HG03354 (cell line): ENCODE data around the gene CAND2.
A peak's percentile ranks its signal among the peaks of the same experiment; 100 is the strongest.
"Not testable (repeated sequence)": the region's sequence is repeated elsewhere in the genome, so short reads cannot be mapped to it uniquely, and the experiment has no call there.

Experiments used
- ATAC-seq: cut with Tn5 transposase; IDR thresholded peaks from one replicate; pipeline ENCODE4 v1.9.1; 2021; ENCODE audit warnings: mild to moderate bottlenecking; ENCODE audit not compliant: unreplicated experiment, poor library complexity, severe bottlenecking

CAND2 gene

GRCh38 chr3:12824299-12824698, 27.8 kb downstream of the CAND2 start:
- no peak for ATAC-seq

GRCh38 chr3:12825156-12825555, 28.7 kb downstream of the CAND2 start:
- no peak for ATAC-seq

DNA sequence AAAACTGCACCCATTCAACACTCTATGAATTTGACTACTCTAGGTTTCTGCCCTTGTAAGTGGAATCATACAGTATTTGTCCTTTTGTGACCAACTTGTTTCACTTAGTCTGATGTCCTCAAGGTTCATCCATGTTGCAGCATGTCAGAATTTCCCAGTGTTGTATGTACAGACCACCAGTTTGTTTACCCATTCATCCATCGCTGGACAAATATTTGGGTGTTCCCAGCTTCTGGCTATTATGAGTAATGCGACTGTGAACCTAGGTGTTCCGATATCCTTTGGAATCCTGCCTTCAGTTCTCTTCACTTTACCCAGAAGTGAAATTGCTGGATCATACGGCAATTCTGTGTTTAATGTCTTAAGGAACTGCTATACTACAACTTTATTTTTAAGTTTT, 32.3 kb downstream of the CAND2 start:
- no peak for ATAC-seq

DNA sequence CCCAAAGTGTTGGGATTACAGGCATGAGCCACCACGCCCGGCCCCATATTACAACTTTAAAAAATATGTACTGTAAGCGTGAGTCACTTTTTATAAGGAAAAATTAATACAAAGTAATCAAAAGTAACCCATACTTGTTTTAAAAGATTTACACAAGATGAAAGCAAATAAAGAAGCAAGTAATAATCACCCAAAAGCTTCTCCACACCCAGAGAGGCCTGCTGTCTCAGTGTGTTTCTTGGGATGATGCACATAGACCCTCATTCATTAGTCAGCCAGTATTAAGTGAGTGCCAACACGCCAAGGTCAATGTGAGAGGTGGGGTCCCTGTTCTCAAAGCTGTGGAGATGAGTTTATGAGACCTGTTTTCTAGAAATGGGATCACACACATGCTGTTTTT, 32.9 kb downstream of the CAND2 start:
- no peak for ATAC-seq

DNA sequence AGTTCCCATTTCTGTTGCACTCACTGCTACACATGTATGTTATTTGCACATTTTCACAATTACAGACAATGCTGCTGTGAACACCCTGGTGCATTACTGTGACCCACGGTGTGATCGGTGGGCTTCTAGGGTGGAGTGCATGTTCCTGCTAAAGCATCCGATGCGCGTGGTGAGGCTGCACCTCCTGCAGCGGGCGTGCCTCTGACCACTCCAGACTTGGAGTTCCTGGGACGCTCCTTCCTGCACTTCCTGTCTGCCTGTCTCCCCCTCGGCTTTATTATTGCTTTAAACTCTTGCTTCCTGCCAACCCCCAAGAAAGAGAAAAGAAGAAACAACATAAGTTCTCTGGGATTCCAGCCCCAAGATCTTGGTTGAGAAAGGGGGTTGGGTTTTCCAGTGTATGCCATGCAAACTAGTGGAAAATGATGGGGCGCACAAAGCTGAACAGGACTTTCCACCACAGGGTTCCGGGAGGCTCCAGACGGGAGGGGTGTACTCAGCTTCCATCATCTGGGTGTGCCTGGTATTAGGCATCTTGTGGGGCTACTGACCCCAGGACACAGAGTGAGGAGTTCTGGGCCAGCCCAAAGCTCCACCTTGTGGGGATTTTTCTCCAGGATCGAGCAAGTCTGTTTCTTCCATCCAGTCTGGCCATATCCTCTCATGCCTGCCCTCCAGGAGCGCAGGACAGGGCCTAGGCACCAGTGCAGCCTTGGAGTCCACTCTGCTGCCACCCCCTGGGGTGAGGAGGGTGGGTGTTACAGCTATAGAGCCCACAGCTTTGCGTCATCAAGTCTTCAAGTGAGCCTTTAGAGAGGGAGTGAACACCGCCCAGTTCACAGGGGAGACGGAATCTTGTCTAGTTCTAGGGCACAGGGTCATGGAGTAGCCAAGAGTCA, 33.7 kb downstream of the CAND2 start:
- no peak for ATAC-seq

DNA sequence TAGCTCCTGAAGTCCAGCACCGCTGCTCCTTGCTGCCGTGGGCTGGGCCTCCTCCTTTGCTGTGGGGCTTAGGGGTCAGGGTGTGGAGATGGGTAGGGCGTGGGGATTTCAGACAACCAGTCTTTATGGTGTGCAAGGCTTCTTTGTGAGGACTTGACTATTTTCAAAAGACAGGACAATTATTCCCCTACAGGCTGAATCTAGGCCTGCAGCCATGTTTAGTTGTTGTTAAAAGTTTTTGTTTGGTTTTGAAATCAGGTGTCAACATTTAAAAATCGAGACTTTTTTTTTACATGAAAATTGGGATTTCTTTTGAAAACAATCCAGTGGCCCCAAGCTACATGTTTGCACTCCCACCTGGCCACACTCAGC, 34.3 kb downstream of the CAND2 start:
- no peak for ATAC-seq

DNA sequence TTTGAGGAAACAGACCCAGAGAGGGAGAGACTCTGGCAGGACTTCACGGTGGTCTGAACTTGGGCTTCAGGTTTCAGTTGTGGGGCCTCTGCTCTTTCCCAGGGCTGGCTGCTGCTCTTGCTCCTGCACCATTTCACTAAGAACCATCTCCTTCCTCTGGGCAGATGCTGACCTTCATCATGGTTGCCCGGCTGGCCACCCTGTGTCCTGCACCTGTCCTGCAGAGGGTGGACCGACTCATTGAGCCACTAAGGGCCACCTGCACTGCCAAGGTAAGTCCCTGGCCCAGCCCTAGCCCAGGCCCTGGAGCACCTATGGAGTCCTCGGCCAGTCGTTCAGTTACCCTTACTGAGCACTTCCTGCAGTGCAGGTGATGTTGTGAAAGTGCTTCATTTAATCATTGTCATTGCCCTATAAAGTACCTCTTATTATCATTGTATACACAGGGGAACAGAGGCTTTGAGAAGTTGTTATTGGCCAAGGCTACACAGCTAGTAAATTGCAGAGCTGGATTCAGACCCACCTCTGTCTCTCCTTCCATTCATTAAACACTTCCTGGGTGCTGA, 34.9 kb downstream of the CAND2 start:
- no peak for ATAC-seq

DNA sequence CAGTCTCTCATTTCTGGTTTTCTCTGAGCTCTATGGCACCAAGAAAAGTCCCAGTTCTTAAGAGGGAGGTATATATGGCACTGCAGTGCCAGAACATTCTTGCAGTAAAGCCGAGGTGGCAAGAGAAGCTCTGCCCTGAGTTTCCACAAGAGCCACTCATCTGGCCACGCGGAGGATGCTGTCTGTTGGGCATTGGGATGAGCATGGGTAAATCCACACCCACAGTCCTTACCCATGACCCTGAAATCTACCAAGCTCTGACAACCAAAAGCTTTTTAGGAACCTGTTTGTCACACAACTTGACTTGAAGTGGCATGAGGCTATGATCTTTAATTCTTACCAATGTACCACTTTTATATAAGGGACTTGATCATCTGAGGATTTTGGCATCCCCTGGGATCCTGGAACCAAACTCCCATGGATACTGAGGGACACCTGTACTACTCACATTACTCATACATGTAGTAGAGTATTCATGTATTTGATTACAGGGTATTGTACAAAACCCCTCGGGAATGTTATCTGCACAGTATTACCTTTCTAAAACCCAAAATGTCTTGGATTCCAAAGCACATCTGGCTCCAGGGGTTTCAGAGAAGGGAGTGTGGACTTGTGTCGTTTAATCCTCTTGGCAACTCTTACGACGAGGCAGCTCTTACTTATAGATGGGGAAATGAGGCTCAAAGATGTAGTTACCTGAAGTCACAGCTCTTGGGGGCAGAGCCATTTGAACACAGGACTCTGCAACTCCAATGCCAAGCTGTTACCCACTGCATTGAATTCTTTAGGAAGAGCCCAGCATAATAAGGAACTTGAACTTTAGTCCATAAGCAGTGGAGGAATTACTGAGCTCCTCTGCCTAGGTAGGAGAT, 36.1 kb downstream of the CAND2 start:
- no peak for ATAC-seq

DNA sequence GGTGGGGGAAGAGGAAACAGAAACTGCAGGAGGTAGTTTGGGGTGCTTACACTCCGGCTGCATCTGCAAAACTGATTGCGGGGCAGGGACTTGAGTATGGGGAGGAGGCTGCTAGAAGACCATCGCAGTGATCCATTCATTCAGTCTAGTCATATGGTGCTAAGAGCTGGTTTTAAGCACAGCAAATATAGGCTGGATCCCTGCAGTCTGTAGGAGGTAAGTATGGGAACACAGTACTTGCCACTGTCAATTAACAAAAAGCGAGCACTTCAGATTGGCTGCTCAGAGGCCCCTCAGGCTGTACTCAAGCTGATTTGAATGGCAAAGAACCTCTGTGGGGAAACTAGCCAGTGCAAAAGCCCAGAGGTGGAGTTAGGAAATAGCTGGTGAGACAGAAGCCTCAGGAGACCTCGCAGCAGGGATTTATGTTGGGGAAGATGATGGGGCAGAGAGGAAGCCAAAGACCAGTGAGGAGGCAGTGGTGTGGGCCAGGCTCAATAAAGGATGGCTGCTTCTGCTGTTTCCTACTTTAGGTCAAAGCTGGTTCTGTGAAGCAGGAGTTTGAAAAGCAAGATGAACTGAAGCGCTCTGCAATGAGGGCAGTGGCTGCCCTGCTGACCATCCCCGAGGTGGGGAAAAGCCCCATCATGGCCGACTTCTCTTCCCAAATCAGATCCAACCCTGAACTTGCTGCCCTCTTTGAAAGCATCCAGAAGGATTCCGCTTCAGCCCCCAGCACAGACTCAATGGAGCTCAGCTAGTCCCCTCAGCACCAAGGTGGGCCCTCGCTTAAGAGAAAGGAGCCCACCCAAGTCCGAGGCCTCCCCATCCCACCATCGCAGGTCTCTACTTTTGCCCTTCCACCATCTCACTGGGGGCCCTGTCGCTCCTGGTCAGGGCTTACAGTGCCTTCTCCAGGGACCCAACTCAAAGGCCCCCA, 37.0 kb downstream of the CAND2 start:
- ATAC-seq = no peak

DNA sequence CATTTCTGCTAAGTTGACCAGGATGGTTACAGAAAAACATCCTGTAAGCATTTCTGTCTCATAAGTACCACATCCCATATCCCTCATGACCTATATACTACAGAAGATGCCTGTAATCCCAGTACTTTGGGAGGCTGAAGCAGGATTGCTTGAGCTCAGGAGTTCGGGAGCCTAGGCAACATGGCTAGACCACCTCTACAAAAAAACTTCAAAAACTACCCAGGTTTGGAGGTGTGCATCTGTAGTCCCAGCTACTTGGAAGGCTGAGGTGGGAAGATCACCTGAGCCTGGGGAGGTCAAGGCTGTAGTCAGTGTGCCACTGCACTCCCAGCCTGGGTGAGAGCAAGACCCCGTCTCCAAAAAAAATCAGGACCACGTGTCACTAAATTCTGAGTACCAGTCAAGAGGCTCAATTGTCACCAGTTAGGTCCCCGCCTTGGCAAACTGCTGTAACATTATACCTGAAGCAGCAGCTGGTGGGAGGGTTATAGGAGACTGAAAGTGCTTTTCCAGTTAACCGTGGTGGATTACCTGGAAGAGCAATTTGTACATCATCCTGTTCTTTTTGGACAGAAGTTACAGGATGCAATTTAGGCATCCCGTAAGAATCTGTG, 38.7 kb downstream of the CAND2 start:
- ATAC-seq = no peak

- ATAC-seq = no peak
Measured at GRCh38 chr3:12837295-12837986, 41.0 kb downstream of the CAND2 start.

- no peak for ATAC-seq
Measured at GRCh38 chr3:12838179-12838965, 41.9 kb downstream of the CAND2 start.

- ATAC-seq = no peak
Measured at GRCh38 chr3:12839156-12839946, 42.9 kb downstream of the CAND2 start.

GRCh38 chr3:12840148-12840547, 43.7 kb downstream of the CAND2 start:
- ATAC-seq = not testable (repeated sequence)

GRCh38 chr3:12840591-12841148, 44.2 kb downstream of the CAND2 start:
- peak; percentile 48 for ATAC-seq

- peak; percentile 91 for ATAC-seq
Measured at GRCh38 chr3:12841149-12841969, 44.9 kb downstream of the CAND2 start, which contains the start of gene RPL32. Gene RPL32, minus strand, starts transcription at chr3:12841565. Its CDS starts 1,328 bp downstream, at chr3:12840237.
